PC-3 (cell line): Measurements from ENCODE around the gene AVEN. TPM values are rescaled to one million over a fixed set of nuclear protein-coding genes. Genes with fewer than 3 reads are reported as not detected.

Experiments used
- ATAC-seq: fragments of 200-7000 bp; cut with Tn5 transposase; 2 replicates; pipeline ENCODE4 v1.9.1; 2020; ENCODE audit warnings: mild to moderate bottlenecking, moderate library complexity
- BruUV-seq: library from RNA; stranded (reverse); fragments of 400-500 nt; replicated peaks from 2 replicates; lab custom pipeline; 2021; lab: Mats Ljungman, UMichigan
- CTCF ChIA-PET: fragments of 300-600 bp; sonication (Branson Sonifier 250); formaldehyde crosslinking; loops from one replicate; lab custom pipeline; 2022; ENCODE audit warnings: antibody characterized with exemption; lab: Charles Lee
- POLR2A ChIA-PET: fragments of 300-600 bp; sonication (Branson Sonifier 250); formaldehyde crosslinking; loops from one replicate; lab custom pipeline; 2022; ENCODE audit warnings: antibody characterized with exemption; ENCODE audit not compliant: unreplicated experiment; lab: Charles Lee
- DNase-seq: peaks from one replicate; pipeline ENCODE4 v3.0.0-alpha.2; 2015
- H2AFZ ChIP-seq: fragments of 300-600 bp; sonication (generic); 2 replicates; pipeline ENCODE4 v1.6.0; 2016; ENCODE audit warnings: antibody characterized with exemption, low read length
- H3F3A ChIP-seq: fragments of 300-600 bp; sonication (generic); one replicate; pipeline ENCODE4 v1.6.0; 2017; ENCODE audit warnings: antibody characterized with exemption, low read length, control low read depth, mild to moderate bottlenecking; ENCODE audit not compliant: unreplicated experiment
- H3K27ac ChIP-seq: fragments of 300-600 bp; sonication (generic); 2 replicates; pipeline ENCODE4 v1.5.1; 2016; ENCODE audit warnings: mild to moderate bottlenecking, low read length
- H3K27me3 ChIP-seq: fragments of 300-600 bp; sonication (generic); 2 replicates; pipeline ENCODE4 v1.6.1; 2016; ENCODE audit warnings: low read length, mixed read lengths
- H3K36me3 ChIP-seq: fragments of 300-600 bp; sonication (generic); 2 replicates; pipeline ENCODE4 v1.6.1; 2016; ENCODE audit warnings: low read depth, mixed run types, low read length, mixed read lengths
- H3K4me1 ChIP-seq: fragments of 300-600 bp; sonication (generic); 2 replicates; pipeline ENCODE4 v1.5.1; 2016; ENCODE audit warnings: low read length; ENCODE audit not compliant: insufficient read depth
- H3K4me2 ChIP-seq: fragments of 300-600 bp; sonication (generic); 2 replicates; pipeline ENCODE4 v1.6.0; 2016; ENCODE audit warnings: low read length
- H3K4me3 ChIP-seq: fragments of 300-600 bp; sonication (generic); 2 replicates; pipeline ENCODE4 v1.5.1; 2016; ENCODE audit warnings: mild to moderate bottlenecking, low read length, mixed read lengths
- H3K79me2 ChIP-seq: fragments of 300-600 bp; sonication (generic); 2 replicates; pipeline ENCODE4 v1.6.1; 2017; ENCODE audit warnings: low read length, mixed read lengths
- H3K9ac ChIP-seq: fragments of 300-600 bp; sonication (generic); 2 replicates; pipeline ENCODE4 v1.6.0; 2016; ENCODE audit warnings: mild to moderate bottlenecking, low read length
- H3K9me2 ChIP-seq: fragments of 300-600 bp; sonication (generic); replicated peaks from 2 replicates; pipeline ENCODE4 v1.6.1; 2016; ENCODE audit warnings: mixed run types, low read length, mixed read lengths
- H3K9me3 ChIP-seq: fragments of 300-600 bp; sonication (generic); 2 replicates; pipeline ENCODE4 v1.6.1; 2016; ENCODE audit warnings: low read length, mixed read lengths
- H4K20me1 ChIP-seq: fragments of 300-600 bp; sonication (generic); 2 replicates; pipeline ENCODE4 v1.6.1; 2016; ENCODE audit warnings: low read length, mixed read lengths
- EZH2 ChIP-seq: fragments of 300-600 bp; sonication (generic); IDR thresholded peaks from one replicate; pipeline ENCODE4 v1.6.1; 2017; ENCODE audit warnings: antibody characterized with exemption, mild to moderate bottlenecking, low read length; ENCODE audit not compliant: unreplicated experiment
- EZH2phosphoT487 ChIP-seq: fragments of 300-600 bp; sonication (generic); IDR thresholded peaks from 2 replicates; pipeline ENCODE4 v1.6.1; 2018; ENCODE audit warnings: mild to moderate bottlenecking, antibody characterized with exemption, low read length, borderline replicate concordance
- intact Hi-C: fragments of 100-400 bp; cut with micrococcal nuclease; formaldehyde crosslinking; loops from 2 replicates; pipeline ENCODE4 v1.9.0; 2023
- total RNA-seq: library from RNA; depleted of rRNA; stranded (reverse); fragments of >200 nt; gene quantifications from 2 replicates; pipeline ENCODE4 v1.2.3, GENCODE V29; 2014
- TF ChIP-seq, protein P1 (sequence below): fragments of 300-600 bp; sonication (generic); conservative IDR thresholded peaks from 2 replicates; pipeline ENCODE4 v1.5.1; 2017; ENCODE audit warnings: antibody characterized with exemption, low read depth, mild to moderate bottlenecking, low read length

The AVEN gene
- total RNA-seq, 1 experiment from 2014 or later, result 10.5 TPM

DNA sequence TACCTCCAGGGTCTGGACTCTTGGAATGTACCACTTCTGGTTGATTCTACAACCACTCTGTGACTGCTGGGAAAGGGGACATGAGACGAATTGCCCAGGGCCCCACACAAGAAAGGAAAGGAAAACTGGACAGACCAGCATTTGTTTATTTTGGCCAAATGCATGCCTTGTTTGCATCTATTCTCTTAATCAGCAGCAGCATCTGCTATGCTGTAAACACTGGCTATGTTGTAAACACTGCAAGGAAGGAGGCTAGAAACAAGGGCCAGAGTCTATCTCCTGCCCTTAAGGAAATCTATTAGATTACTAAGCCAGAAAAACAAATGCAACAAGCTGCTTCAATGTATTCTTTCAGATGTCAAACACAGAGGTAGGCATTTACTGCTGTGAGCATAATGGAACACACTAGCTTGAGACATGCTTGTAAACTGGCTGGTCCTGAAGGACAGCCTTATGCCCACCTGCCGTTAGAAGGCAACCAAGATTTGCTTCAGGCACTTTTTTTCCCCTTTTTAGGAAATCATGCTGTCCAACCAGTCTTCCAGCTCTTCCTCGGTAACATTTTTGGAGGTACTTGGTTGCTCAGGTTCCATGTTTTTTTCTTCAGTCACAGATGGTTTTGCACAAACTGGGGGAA is 172.8 kb downstream of the AVEN start:
- intact Hi-C loops, result no loop called here
- Histone ChIP-seq H3K4me1 (peaks cover 3% of the 10 kb centered on the region; the same call in 1 of the 2 replicates), H4K20me1 (no peaks in the 10 kb centered on the region), H3K36me3 (no peaks in the 10 kb centered on the region), H3K27me3 (no peaks in the 10 kb centered on the region), H3K4me3 (no peak overlapping the region), H3K79me2 (no peaks in the 10 kb centered on the region), H3K4me2 (no peak overlapping the region), H3K9ac (no peak overlapping the region), H3K9me2 (no peaks in the 10 kb centered on the region), H3K27ac (no peak overlapping the region), H3F3A (no peaks in the 10 kb centered on the region), H3K9me3 (no peaks in the 10 kb centered on the region), H2AFZ (no peak overlapping the region)
- no peak for TF ChIP-seq EZH2phosphoT487
- TF ChIP-seq EZH2, result no peak
- TF ChIP-seq, protein P1, sequence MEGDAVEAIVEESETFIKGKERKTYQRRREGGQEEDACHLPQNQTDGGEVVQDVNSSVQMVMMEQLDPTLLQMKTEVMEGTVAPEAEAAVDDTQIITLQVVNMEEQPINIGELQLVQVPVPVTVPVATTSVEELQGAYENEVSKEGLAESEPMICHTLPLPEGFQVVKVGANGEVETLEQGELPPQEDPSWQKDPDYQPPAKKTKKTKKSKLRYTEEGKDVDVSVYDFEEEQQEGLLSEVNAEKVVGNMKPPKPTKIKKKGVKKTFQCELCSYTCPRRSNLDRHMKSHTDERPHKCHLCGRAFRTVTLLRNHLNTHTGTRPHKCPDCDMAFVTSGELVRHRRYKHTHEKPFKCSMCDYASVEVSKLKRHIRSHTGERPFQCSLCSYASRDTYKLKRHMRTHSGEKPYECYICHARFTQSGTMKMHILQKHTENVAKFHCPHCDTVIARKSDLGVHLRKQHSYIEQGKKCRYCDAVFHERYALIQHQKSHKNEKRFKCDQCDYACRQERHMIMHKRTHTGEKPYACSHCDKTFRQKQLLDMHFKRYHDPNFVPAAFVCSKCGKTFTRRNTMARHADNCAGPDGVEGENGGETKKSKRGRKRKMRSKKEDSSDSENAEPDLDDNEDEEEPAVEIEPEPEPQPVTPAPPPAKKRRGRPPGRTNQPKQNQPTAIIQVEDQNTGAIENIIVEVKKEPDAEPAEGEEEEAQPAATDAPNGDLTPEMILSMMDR, result no peak
- ATAC-seq (no peak), DNase-seq (no peak)
- CTCF ChIA-PET, result no interaction called here
- TSS peak; percentile 50 for BruUV-seq
- POLR2A ChIA-PET, result no interaction called here

DNA sequence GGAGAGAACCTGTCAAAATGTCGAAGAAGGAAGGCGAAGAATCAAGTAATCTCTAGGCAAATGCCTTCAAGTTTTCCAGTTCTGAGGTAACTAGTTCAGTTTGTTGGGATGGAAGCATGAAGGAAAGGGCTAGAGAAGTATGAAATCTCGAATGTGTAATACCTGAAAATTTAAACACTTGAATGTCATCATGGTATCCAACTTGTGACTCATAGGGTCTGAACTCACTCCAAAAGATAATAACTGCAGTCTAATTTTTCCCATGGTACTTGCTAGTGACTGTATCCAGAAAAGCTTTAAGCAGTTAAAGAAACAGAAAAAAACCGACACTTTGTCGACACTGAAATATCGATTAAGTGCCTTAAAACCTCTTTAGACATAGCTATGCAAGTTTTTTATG is 173.6 kb downstream of the AVEN start:
- H3K79me2 ChIP-seq, result no peaks in the 10 kb centered on the region
- no peaks in the 10 kb centered on the region for H3F3A ChIP-seq
- H4K20me1 ChIP-seq, result no peaks in the 10 kb centered on the region
- ATAC-seq, result no peak
- ChIA-PET POLR2A (no interaction called here), CTCF (no interaction called here)
- H3K9me2 ChIP-seq, result no peaks in the 10 kb centered on the region
- intact Hi-C loops, result no loop called here
- H3K4me2 ChIP-seq, result no peak overlapping the region
- no peak overlapping the region for H3K4me3 ChIP-seq
- no peak overlapping the region for H2AFZ ChIP-seq
- H3K27me3 ChIP-seq, result no peaks in the 10 kb centered on the region
- no peak for DNase-seq
- TF ChIP-seq EZH2 (no peak), EZH2phosphoT487 (no peak)
- TF ChIP-seq, protein P1, result no peak
- no TSS peak for BruUV-seq
- no peaks in the 10 kb centered on the region for H3K9me3 ChIP-seq
- peaks cover 11% of the 10 kb centered on the region for H3K4me1 ChIP-seq
- no peak overlapping the region for H3K9ac ChIP-seq
- no peaks in the 10 kb centered on the region for H3K36me3 ChIP-seq
- H3K27ac ChIP-seq, result no peak overlapping the region

DNA sequence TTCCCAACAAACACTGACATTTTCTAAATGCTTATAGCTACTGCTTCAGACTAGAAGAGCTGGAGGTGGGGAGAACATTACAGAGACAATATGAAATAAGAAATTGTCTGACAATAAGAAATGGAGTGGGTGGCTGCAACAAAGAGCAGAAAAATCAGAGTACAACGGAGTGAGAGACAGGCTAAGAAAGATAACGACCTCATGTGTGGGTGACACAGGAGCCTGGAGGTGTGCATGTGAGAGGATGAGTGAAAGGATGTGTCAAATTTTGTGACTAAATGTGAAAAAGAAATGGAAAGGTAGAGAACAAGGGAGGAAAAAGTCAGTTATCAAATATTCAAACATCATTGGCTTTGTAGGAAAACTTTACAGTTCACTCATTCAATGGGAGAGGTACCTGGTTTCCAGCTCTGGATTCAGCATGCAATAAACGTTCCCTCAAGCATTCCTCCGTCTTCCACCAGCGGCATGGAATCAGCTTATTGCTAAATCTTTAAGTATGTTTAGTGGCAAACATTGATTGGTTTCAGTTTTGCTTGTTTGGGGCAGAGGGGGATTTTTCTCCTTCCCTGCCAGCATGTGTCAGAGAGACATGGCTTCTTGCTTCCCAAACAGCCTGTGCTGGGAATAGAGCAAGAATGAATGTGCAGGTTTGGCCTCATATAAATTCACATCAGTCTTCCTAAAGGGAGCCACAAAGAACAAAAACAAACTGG is 174.5 kb downstream of the AVEN start:
- Histone ChIP-seq H3K27ac (no peak overlapping the region), H3K9me3 (no peaks in the 10 kb centered on the region), H3K9ac (no peak overlapping the region), H3K36me3 (no peaks in the 10 kb centered on the region), H2AFZ (no peak overlapping the region), H3K9me2 (no peaks in the 10 kb centered on the region), H3F3A (no peaks in the 10 kb centered on the region), H3K4me2 (no peak overlapping the region), H3K79me2 (no peaks in the 10 kb centered on the region), H4K20me1 (no peaks in the 10 kb centered on the region), H3K4me1 (peaks cover 19% of the 10 kb centered on the region), H3K27me3 (no peaks in the 10 kb centered on the region), H3K4me3 (no peak overlapping the region)
- DNase-seq (no peak), ATAC-seq (no peak)
- CTCF ChIA-PET, result no interaction called here
- no TSS peak for BruUV-seq
- intact Hi-C loops, result loop anchor here (5.0 kb wide), 1 partner anchor 103 kb away; the partner anchor contains the start of gene CHRM5
- POLR2A ChIA-PET, result no interaction called here
- TF ChIP-seq EZH2phosphoT487, result no peak
- TF ChIP-seq, protein P1, result no peak
- no peak for TF ChIP-seq EZH2
